8988T (cell line): ENCODE results near the gene MRPL53.
"Not testable (repeated sequence)": the region's sequence is repeated elsewhere in the genome, so short reads cannot be mapped to it uniquely, and the experiment has no call there.

ENCODE experiments used
- DNase-seq: peaks from one replicate; pipeline ENCODE4 v3.0.0; 2011

Gene MRPL53

GRCh38 chr2:74502147-74502719, 29.8 kb upstream of the MRPL53 start:
- no peak for DNase-seq

GRCh38 chr2:74501335-74502071, 29.0 kb upstream of the MRPL53 start:
- no peak for DNase-seq

GRCh38 chr2:74500578-74500946, 28.1 kb upstream of the MRPL53 start:
- DNase-seq = no peak

- DNase-seq = no peak
Measured at GRCh38 chr2:74499940-74500577, 27.6 kb upstream of the MRPL53 start.

GRCh38 chr2:74499267-74499939, 26.9 kb upstream of the MRPL53 start, which contains the start of gene LBX2:
LBX2 (minus strand) TSS chr2:74499603; CDS start chr2:74499537, 66 bp downstream.
- DNase-seq = no peak

- no peak for DNase-seq
Measured at GRCh38 chr2:74498500-74499266, 26.2 kb upstream of the MRPL53 start.

- DNase-seq = no peak
Measured at GRCh38 chr2:74497777-74498499, 25.5 kb upstream of the MRPL53 start.

- DNase-seq = no peak
Measured at GRCh38 chr2:74496997-74497776, 24.7 kb upstream of the MRPL53 start.

- no peak for DNase-seq
Measured at GRCh38 chr2:74495440-74495839, 23.0 kb upstream of the MRPL53 start.

GRCh38 chr2:74493546-74493945, 21.1 kb upstream of the MRPL53 start:
- DNase-seq = no peak

GRCh38 chr2:74491648-74492544, 19.4 kb upstream of the MRPL53 start:
- no peak for DNase-seq

GRCh38 chr2:74489906-74490305, 17.4 kb upstream of the MRPL53 start:
- no peak for DNase-seq

GRCh38 chr2:74488643-74489481, 16.4 kb upstream of the MRPL53 start:
- no peak for DNase-seq

GRCh38 chr2:74486141-74486540, 13.7 kb upstream of the MRPL53 start:
- DNase-seq = no peak

- not testable (repeated sequence) for DNase-seq
Measured at GRCh38 chr2:74483675-74484164, 11.2 kb upstream of the MRPL53 start.

GRCh38 chr2:74482801-74483674, 10.6 kb upstream of the MRPL53 start, which contains the start of the genes CCDC142 and TTC31:
CCDC142 (minus strand) TSS chr2:74482998; CDS start chr2:74482837, 161 bp downstream.
TTC31 (plus strand) TSS chr2:74483081; CDS start chr2:74483096, 15 bp downstream.
- DNase-seq = peak; percentile 78

- DNase-seq = no peak
Measured at GRCh38 chr2:74481961-74482800, 9.7 kb upstream of the MRPL53 start.
